NCI-H82 (cell line): ENCODE results near the gene SLC43A1.
A peak's percentile ranks its signal among the peaks of the same experiment; 100 is the strongest.

Source experiments
- DNase-seq: peaks from one replicate; lab custom pipeline; 2025; lab: John Stamatoyannopoulos, UW

SLC43A1 gene

DNA sequence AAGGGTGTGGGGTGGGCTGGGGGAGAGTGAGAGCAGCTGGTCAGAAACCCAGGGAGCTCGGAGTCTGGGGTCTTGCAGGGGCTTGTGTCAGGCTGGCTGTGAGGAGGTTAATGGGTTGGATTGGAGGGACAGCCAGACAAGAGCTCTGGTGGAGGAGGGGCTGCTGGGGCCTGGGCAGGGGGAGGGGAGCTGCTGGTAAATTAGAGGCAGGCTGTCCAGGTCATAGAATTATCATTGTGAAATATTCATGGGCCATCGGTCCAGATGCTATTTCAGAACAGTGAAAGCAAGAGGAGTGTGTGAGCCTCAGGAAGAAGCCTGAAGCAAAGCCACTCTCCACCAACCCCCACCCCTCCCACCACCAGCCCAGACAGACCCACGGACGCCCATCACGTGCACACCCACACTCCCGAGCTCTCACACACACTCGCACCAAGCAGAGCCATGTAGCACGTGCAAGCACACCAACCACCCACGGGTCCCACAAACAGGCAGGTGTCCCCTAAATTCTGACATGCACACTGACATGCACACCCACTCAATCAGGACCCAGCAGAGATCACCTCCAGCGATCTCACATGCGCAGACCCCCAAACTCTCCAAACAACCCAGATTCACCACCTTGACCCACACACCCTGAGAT is 36.4 kb downstream of the SLC43A1 start:
- DNase-seq, result peak; percentile 37

DNA sequence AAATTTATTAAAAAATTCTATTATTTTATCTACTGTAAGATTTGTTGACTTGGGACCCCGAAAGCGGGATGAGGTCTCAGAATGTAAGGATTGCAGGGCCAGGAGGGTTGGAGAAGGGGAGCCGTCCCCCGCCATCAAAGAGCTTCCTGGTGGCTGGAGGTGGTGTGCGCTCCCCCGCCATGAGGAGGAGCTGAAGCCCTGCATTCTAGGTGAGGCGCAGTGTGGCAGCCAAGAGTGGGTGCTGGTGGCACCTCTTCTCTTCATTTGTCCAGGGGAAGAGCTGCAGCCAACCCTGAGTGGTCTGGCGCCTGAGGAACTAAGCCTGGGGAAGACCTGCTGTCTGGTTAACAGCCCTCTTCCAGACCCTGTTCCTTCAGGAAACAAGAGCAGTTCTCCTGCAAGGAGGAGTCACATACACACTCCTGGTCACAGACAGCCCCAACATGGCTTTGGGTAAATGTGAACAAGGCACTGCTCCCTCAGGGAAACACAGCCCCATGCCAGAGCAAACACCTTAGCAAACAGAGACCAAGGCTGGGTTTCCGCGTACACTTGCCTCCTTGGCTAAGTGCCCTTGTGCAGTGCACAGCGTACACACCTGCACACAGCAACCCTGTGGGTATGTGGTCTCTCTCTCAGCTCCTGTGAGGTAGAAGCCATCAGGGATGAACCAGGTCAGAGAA is 37.9 kb downstream of the SLC43A1 start:
- DNase-seq, result no peak

DNA sequence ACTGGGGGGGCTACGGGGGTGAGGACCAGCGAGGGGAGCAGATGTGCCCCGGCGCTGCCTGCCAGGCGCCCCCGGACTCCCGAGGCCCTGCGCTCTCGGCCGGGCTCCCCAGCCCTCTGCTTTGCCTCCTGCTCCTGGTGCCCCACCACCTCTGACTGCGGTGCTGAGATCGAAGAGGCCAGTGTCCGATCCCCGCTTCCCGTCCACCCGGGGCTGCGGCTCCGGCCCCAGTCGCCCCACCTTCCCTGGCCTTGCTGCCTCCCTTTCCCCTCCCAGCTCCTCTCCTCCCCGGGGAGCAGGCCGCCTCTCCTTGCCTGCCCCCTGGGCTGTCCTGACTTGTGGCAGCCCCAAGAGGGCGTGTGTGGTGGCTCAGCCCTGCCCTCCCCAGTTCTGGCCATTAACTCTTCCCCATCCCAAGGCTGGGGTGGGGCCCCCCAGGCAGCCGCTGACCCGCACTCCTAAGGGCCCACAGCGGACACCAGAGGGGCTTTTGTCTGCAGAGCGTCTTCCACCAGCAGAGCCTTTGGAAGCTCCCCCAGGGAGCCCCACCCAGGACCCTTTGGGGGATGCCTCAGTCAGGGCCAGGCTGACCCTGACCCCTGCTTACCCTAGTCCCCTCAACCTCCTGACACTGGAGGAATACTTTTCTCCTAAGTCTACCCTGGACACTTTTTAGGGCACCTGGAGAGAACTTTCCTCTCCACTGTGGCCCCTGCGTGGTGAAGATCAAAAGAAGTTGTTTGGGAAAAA is 38.6 kb downstream of the SLC43A1 start:
- peak; percentile 18 for DNase-seq

DNA sequence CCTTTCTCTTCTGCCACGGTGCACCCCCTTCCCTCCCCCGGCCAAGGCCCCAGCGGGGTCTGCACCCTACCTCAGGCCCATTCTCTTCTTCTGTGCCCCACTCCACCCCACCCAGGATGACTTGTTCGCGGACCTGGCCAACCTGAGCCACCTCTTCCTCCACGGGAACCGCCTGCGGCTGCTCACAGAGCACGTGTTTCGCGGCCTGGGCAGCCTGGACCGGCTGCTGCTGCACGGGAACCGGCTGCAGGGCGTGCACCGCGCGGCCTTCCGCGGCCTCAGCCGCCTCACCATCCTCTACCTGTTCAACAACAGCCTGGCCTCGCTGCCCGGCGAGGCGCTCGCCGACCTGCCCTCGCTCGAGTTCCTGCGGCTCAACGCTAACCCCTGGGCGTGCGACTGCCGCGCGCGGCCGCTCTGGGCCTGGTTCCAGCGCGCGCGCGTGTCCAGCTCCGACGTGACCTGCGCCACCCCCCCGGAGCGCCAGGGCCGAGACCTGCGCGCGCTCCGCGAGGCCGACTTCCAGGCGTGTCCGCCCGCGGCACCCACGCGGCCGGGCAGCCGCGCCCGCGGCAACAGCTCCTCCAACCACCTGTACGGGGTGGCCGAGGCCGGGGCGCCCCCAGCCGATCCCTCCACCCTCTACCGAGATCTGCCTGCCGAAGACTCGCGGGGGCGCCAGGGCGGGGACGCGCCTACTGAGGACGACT is 39.3 kb downstream of the SLC43A1 start:
- no peak for DNase-seq

DNA sequence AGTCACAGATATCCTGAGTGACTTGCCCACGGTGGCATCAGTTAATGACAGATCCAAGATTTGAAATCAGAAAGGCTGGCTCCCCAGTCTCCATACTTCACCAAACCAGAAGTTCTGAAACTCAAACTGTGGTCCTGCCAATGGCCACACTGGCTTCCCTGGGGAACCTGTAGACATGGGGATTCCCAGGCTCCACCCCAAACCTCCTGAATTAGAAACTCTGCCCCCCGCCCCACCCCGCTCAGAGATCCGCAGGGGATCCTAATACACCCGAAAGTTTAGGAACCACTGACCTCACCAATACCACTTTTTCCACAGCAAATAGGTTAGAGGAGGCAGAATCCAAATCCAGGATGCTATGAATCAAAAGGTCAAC is 39.8 kb downstream of the SLC43A1 start:
- DNase-seq, result no peak

DNA sequence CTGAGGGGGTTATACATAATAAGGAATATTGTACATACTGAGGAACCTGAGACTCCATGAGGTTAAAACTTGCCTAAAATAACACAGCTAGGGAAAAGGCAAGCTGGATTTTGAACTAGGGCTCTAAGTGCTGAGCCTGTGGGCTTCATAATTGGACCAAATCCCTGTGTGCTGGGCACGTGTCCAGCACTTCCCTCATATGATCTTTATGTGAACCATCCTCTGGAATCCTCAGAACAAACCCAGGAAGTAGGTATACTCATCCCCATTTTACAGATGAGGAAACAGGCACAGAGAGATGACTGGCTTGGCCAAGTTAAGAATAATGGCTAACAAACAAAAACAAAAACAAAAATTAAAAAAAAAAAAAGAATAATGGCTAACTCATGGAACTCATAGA is 40.3 kb downstream of the SLC43A1 start:
- DNase-seq, result no peak

DNA sequence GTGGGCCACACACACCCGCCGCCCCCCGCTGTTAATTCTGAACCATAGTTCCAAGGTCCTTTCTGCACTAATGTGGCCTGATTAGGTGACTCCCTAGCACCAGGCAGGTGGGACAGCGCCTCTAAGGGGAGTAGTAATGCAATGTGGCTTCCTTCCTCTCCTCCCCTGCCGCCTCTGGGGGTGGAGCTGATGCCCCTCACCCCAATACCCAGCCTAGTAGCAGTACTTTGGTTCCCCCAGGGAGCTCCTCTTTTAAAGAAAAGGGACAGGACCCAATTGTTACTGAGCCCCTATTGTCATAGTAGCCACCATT is 40.7 kb downstream of the SLC43A1 start:
- no peak for DNase-seq

DNA sequence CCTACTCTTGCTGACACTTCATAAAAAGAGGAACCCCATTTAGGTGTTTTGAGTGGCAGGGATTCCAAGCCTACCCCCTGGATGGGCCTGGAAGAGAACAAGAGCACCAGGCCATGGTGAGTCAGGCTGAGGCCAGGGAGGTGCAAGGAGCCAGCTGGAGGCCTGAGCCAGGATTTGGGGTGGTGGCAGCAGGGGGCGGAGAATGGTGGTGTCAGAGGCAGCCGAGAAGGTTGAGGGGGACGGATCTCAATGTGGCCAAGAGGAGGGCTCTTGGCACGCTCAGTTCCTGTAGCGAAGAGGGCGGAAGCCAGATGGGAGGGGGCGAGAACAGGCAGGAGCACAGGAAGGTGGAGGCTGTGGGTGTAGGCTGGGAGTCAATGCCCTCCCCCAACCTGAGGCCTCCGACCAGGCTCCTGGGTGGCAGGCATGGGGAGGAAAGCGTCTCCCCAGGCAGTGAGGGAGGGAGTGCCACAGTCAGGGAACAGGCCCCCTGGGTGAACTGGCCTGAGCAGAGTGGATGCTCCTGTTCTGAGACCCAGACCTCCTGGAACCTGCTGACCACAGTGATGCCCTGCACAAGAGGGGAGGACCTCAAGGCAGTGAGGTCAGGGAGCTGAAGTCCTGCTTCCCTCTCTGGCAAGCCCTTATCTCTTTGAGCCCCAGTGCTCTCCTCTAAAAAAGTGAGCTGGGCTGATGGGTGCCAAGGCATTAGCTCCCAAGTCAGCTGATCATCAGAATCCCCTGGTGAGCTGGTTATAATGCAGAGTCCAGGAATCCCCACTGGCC is 41.3 kb downstream of the SLC43A1 start:
- DNase-seq, result peak; percentile 27

DNA sequence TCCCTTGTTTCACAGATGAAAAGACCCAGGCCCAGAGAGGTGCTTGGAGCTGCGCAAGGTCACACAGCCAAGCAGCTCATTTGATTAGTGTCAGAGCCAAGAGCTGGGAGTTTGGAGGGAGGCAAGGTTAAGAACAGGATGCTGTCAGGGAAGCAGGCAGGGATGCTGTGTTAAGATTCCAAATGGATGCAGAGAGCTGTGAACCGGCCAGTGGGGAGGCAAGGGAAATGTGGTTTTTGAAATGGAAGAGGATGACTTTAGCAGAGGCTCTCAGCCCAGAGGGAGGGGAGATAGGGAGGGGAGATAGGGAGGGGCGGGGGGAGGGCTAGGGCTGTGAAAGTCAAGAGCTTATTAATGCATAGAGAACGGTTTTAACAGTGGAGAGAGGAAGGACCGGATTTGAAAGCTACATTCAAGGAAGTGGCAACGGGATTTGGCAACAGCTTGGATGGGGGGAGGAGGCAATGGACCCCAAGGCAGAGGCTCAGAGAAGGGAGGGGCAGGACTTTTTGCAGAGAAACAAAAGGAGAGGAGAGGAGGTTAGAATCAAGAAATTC is 42.1 kb downstream of the SLC43A1 start:
- peak; percentile 84 for DNase-seq

DNA sequence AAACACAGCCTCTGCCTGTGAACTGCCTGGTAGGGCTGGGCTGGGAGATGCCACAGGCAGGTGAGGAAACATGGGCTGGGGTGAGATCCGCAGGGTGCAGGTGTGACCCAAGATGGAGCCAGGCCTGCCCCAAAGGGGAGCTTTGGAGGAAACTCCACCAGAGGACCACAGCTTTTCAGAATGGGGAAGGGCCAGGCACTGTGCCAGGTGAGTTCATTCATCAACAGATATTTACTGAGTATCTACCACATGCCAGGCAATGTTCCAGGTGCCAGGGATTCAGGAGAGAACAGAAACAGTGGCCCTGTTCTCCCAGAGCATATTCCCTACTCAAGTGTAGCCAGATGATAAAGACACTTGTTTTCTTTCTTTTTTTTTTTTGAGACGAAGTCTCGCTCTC is 44.0 kb downstream of the SLC43A1 start:
- DNase-seq, result no peak

DNA sequence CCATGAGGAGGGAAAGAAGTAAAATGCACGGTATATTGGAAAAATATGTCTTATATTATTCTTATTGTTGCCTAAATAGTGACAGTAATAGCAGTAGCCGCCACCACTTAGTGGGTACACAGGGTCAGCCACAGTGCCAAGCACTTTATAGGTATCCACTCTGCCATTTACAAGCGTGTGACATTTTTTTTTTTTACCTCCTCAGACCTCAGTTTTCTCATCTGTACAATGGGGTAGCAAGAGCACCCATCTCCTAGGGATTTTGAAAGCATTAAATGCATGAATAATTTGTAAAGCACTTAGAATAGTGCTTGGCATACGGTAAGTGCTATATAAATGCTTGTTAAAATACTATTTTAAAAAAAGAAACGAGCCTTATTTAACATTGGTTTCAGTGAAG is 46.2 kb downstream of the SLC43A1 start:
- no peak for DNase-seq

DNA sequence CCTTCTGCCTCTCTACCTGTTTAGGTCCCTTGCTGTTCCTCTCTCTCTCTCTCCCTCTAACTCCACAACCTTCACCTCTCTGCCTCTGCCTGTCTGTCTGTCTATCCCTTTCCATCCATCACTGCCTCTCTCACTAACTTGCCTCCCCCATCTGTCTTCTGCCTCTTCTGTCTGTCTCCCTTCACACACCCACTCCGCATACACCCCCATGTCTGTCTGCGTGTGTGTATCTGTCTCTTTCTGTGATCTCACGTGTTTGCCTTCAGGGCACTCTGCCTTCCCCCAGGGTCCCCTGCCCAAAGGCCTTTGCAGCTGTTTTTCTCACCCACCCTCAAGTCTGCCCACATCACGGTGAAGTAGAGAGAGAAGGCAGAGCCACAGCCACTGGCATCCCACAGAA is 47.2 kb downstream of the SLC43A1 start:
- DNase-seq, result no peak

DNA sequence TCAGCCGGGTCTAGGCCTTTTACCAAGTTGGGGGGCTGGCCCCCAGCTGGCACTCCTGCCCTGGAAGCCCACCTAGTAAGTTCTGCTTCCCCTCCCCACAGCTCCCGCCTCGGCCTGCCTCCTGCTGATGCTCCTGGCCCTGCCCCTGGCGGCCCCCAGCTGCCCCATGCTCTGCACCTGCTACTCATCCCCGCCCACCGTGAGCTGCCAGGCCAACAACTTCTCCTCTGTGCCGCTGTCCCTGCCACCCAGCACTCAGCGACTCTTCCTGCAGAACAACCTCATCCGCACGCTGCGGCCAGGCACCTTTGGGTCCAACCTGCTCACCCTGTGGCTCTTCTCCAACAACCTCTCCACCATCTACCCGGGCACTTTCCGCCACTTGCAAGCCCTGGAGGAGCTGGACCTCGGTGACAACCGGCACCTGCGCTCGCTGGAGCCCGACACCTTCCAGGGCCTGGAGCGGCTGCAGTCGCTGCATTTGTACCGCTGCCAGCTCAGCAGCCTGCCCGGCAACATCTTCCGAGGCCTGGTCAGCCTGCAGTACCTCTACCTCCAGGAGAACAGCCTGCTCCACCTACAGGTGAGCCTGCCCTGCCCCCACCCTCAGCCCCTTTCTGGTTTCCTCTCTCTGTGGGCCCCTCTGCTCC is 47.9 kb downstream of the SLC43A1 start:
- DNase-seq, result no peak

DNA sequence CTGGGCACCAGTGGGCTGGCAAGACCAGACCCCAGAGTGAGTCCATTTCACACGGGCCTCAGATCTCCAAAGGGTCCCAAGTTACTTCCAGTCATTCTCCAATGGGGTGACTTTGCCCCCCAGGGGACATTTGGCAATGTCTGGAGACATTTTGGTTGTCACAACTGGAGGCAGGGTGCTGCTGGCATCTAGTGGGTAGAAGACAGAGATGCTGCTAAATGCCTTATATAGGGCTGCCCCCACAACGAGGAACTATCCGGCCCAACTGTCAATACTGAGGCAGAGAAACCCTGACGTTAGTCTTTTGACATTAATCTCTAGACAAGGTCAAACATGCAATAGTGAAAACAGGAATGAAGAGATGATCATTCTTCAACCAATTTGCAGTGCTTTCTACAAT is 48.8 kb downstream of the SLC43A1 start:
- no peak for DNase-seq

DNA sequence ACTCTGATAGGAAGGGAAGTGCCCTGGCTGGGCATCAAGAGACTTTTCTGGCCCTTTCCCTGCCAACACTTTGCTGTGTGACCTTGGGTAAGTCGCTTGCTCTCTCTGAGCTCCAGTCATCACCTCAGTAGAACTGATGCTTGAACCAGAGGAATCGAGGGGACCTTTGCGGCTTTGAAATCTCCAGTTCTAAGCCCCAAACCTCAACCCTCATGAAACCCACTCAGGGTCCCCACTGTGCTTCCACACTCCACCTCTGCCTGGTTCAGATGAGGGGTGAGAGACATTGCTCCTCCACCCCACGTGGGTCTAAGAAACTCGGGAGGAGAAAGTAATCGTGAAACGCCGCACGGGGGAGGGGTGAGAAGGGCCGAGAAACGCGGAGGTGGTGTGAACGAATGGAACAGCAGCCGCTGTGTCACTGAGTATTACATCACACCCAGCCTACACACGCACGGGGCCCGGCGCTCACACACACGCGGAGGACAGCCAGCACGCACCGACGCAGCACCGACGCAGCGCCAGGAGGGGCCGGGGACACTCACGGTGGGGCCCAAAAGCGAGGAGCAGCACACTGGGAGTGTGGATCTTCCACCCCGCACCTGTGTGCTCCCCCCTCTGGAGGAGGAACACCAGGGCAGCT is 50.8 kb downstream of the SLC43A1 start:
- no peak for DNase-seq

DNA sequence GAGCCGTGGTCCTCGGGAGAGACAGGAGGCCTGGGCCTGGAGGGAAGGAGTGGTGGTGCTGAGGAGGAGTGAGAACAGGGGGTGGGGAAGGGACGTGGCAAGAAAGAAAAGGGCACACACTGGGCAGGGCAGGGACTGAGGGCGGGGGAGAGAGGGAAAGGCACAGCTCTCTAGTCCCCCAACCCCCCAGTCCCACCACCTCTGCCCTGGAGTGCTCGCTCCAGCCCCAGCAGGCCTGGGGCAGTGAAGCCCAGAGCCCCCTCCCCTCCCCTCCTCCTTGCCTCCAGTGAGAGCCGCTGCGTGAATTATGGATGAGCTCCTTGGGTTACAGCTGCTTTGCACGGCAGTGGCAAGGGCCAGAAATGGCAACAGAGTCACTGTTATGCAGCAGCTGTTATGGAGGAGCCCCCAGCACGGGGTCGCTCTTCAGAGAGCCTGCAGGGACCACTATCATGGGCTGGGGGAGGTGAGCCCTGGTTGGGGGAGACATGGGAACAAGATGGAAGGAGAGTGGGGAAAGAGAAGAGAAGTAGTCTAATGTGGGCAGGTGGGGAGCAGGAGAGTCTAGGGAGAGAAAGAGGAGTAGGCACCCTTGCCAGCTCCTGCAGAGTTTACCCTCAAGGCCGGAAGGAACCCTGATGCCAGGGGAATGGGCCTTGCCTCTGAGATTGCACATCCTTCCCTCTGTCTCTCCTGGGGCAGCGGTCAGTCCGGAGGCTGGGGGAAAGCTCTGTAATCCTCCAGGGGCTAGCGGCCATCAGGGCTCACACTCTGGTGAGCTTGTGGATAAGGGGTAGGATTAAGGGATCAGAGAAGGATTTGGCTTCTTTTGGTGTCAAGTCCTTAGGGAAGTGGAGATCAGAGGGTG is 51.6 kb downstream of the SLC43A1 start:
- peak; percentile 87 for DNase-seq

DNA sequence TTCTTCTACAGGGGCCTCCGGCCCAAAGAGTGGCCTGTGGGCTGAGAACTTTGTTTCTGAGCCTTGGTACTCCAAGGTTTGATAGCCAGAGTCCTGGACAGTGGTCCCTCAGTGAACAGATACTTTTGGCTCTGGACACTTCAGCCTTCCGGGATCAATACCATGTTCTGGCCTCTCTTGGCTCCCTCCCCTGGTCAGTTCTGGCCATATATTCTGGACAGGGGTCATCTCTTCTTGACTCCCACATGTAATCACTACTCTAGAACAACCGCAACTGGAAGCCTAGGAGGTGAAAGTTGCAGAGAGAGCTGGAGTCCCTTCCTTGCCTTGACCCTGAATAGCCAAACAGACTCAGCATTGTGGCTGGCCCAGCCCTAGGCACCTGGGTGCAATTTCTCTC is 52.9 kb downstream of the SLC43A1 start:
- no peak for DNase-seq

DNA sequence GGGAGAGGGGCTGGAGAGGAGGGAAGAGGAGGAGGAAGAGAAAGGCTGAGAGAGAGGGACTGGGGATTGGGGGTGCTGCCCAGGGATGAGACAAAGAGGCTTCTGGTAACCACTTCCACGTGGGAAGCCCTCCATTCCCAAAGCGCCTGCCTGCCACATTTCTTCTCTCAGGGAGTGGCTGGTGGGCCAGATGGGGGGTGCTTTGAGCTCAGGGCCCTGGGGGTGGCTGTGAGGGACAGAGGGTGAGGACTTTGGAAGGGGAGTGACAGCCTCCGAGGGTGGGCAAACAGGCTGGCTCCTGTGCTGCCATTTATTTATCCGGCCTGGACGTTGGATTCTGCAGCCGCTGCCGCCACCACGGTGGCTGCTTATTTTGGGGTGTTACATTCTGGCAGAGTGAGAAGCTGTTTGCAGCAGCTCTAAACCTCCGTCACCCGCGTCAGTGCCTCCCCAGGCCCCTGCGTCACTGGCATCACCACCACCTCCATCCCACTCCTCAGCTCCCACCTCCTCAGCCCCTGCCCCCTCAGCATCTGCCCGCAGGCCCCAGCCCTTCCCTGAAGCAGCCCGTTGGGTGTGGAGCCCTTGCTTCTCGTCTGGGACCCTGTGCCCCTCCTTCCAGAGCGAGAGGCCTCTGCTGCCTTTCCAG is 53.5 kb downstream of the SLC43A1 start:
- no peak for DNase-seq
